Fibroblast of mammary gland (primary cell): Measurements from ENCODE around the gene MPV17.
"Not testable (repeated sequence)": the region's sequence is repeated elsewhere in the genome, so short reads cannot be mapped to it uniquely, and the experiment has no call there.

ENCODE experiments used
- DNase-seq: peaks from one replicate; pipeline ENCODE4 v3.0.0-alpha.2; 2010; ENCODE audit warnings: low read depth
- H3K4me3 ChIP-seq: 2 replicates; pipeline ENCODE4 v1.5.1; 2011; ENCODE audit warnings: low read depth, mild to moderate bottlenecking, low read length, moderate library complexity; ENCODE audit not compliant: control insufficient read depth
- CTCF ChIP-seq: conservative IDR thresholded peaks from 2 replicates; pipeline ENCODE4 v1.5.1; 2011; ENCODE audit warnings: low read depth, low read length, inconsistent platforms; ENCODE audit not compliant: control insufficient read depth, insufficient read depth

The MPV17 gene

GRCh38 chr2:27362678-27363420 is 40.0 kb upstream of the MPV17 start:
- H3K4me3 ChIP-seq = no peak overlapping the region
- DNase-seq = no peak
- no peak for TF ChIP-seq CTCF

GRCh38 chr2:27356382-27357181 is 33.7 kb upstream of the MPV17 start, which contains the start of gene GTF3C2:
Gene GTF3C2, minus strand, starts transcription at chr2:27356764. Its CDS starts 13,210 bp downstream, at chr2:27343554.
- H3K4me3 ChIP-seq = peak within 1 kb of the TSS; percentile 99
- no peak for TF ChIP-seq CTCF
- DNase-seq = peak; percentile 98

- peak overlapping the region; percentile 99 for H3K4me3 ChIP-seq
- DNase-seq = peak; percentile 63
- no peak for TF ChIP-seq CTCF
Measured at GRCh38 chr2:27356056-27356381, 33.1 kb upstream of the MPV17 start.

- no peak for TF ChIP-seq CTCF
- DNase-seq = no peak
Measured at GRCh38 chr2:27354597-27354927, 31.7 kb upstream of the MPV17 start.

DNA sequence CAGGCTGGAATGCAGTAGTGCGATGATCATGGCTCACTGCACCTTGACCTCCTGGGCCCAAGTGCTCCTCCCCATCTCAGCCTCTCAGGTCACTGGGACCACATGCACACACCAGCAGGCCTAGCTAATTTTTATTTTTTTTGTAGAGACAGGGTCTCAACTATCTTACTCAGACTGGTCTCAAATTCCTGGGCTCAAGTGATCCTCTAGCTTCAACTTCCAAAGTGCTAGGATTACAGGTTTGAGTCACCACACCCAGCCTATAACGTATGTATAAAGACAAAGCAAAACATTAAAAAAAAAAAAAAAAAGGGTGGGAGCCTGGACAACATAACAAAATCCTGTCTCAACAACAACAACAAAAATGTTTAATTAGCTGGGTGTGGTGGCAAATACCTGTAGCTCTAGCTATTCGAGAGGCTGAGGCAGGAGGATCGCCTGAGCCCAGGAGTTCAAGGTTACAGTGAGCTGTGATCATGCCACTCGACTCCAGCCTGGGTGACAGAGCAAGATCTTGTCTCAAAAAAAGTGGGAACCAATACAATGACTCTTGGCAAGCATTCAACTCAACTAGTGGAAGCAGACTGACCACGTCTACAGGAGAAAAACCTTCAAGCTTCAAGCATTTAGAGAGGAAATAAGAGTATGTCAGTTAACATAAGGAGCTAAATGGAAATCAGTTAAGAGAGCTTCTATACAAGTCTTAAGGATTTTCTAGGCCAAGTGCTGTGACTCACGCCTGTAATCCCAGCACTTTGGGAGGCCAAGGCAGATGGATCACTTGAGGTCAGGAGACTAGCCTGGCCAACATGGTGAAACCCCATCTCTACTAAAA is 31.1 kb upstream of the MPV17 start:
- DNase-seq = peak; percentile 78
- TF ChIP-seq CTCF = no peak
- no peak overlapping the region for H3K4me3 ChIP-seq

More at GRCh38 chr2:27354597-27354927, 31.7 kb upstream of the MPV17 start:
- H3K4me3 ChIP-seq = no peak overlapping the region

- not testable (repeated sequence) for DNase-seq
Measured at GRCh38 chr2:27353386-27353761, 30.5 kb upstream of the MPV17 start.

More at GRCh38 chr2:27353386-27353761, 30.5 kb upstream of the MPV17 start:
- not testable (repeated sequence) for H3K4me3 ChIP-seq
